ENCODE measurements around the gene DCP1B. TPM values are rescaled to one million over a fixed set of nuclear protein-coding genes. Genes with fewer than 3 reads are reported as not detected.

The DCP1B gene
- total RNA-seq, 1 donor: 13.0 TPM

Other genes starting within 250 kb of the DCP1B start
- not detected in 2 replicates for gene LRTM2, start 183.9 kb downstream of the DCP1B start, total RNA-seq
- gene CACNA2D4, start 85.8 kb downstream of the DCP1B start, total RNA-seq: 0.72 and 0.88 TPM in 2 replicates
- gene CACNA1C, start 48.5 kb upstream of the DCP1B start, total RNA-seq: 19.2 and 22.4 TPM in 2 replicates

All from osteoblast (primary cell).